HepG2 (cell line): ENCODE measurements around the gene OPA3. TPM values are rescaled to one million over a fixed set of nuclear protein-coding genes. Genes with fewer than 3 reads are reported as not detected.

Experiments
- ATAC-seq: fragments of 200-7000 bp; cut with Tn5 transposase; 3 replicates; pipeline ENCODE4 v1.9.1; 2020; ENCODE audit warnings: mild to moderate bottlenecking, moderate library complexity
- BruUV-seq: library from RNA; stranded (reverse); fragments of 400-500 nt; replicated peaks from 2 replicates; lab custom pipeline; 2021; lab: Mats Ljungman, UMichigan
- CTCF ChIA-PET: fragments of 300-600 bp; formaldehyde crosslinking; extraction: SDS; loops from one replicate; lab custom pipeline; 2021; ENCODE audit warnings: low total read pairs, inconsistent platforms, low intra/inter-chr PET ratio; lab: Yijun Ruan, JAX
- POLR2A ChIA-PET: fragments of 350-600 bp; sonication (Branson Sonifier 250); formaldehyde crosslinking; loops from one replicate; lab custom pipeline; 2020; ENCODE audit warnings: antibody characterized with exemption, inconsistent platforms; lab: Yijun Ruan, JAX
- DNase-seq: peaks from one replicate; pipeline ENCODE4 v3.0.0-alpha.2; 2015; ENCODE audit warnings: low spot score
- FAIRE-seq: peaks from 3 replicates; lab custom pipeline; 2011; peaks lifted over from hg19 to GRCh38; lab: Jason Lieb, UNC
- H2AFZ ChIP-seq: one replicate; pipeline ENCODE4 v1.6.1; 2011; ENCODE audit warnings: low read length, inconsistent platforms
- H3K27ac ChIP-seq: fragments of 300-600 bp; 3 replicates; pipeline ENCODE4 v1.8.0; 2011; ENCODE audit warnings: mixed run types, mild to moderate bottlenecking, mixed read lengths, low read length, inconsistent platforms; ENCODE audit not compliant: insufficient read depth; ENCODE audit errors: extremely low read length
- H3K27me3 ChIP-seq, 2 experiments: fragments of 200-600 bp in 1 of 2; 2 replicates in 1 of 2; 3 replicates in 1 of 2; pipeline versions ENCODE4 v1.6.0 to v1.8.0; 2011; ENCODE audit warnings: low read length in 2 of 2, mild to moderate bottlenecking in 2 of 2, moderate library complexity in 2 of 2, inconsistent platforms in 1 of 2; ENCODE audit not compliant: insufficient read depth in 2 of 2, control insufficient read depth in 1 of 2
- H3K36me3 ChIP-seq, 2 experiments: fragments of 200-600 bp in 1 of 2; replicated peaks in 1 of 2; 2 replicates in 1 of 2; 3 replicates in 1 of 2; pipeline versions ENCODE4 v1.5.1 to v1.8.0; 2011; ENCODE audit warnings: low read length in 2 of 2, inconsistent platforms in 1 of 2; ENCODE audit not compliant: insufficient read depth in 2 of 2, control insufficient read depth in 1 of 2
- H3K4me1 ChIP-seq: 2 replicates; pipeline ENCODE4 v1.5.1; 2012; ENCODE audit warnings: low read length, inconsistent platforms; ENCODE audit not compliant: insufficient read depth
- H3K4me2 ChIP-seq: 2 replicates; pipeline ENCODE4 v1.6.0; 2011; ENCODE audit warnings: low read depth, low read length, inconsistent platforms
- H3K4me3 ChIP-seq, 3 experiments: fragments of 200-600 bp in 1 of 3; sonication (generic), shearing (Covaris generic) in 1 of 3; replicated peaks in 1 of 3; 2 replicates each; pipeline ENCODE4 v1.5.1; 2011 to 2016; ENCODE audit warnings: low read length in 3 of 3, inconsistent platforms in 2 of 3, low read depth in 2 of 3, mild to moderate bottlenecking in 2 of 3, control low read depth in 1 of 3, mixed read lengths in 1 of 3; ENCODE audit not compliant: insufficient read depth in 1 of 3
- H3K79me2 ChIP-seq: one replicate; pipeline ENCODE4 v1.6.1; 2011; ENCODE audit warnings: low read length, inconsistent platforms; ENCODE audit not compliant: insufficient read depth
- H3K9ac ChIP-seq: 2 replicates; pipeline ENCODE4 v1.6.0; 2011; ENCODE audit warnings: mild to moderate bottlenecking, low read depth, low read length, inconsistent platforms; ENCODE audit not compliant: insufficient read depth
- H3K9me3 ChIP-seq: 2 replicates; pipeline ENCODE4 v1.5.1; 2012; ENCODE audit warnings: mild to moderate bottlenecking, low read length
- H4K20me1 ChIP-seq: 2 replicates; pipeline ENCODE4 v1.6.0; 2011; ENCODE audit warnings: inconsistent platforms, mild to moderate bottlenecking, low read length, moderate library complexity; ENCODE audit not compliant: insufficient read depth
- ARNTL ChIP-seq: sonication (generic); formaldehyde crosslinking; IDR thresholded peaks from 2 replicates; pipeline ENCODE4 v1.4.0; 2020; ENCODE audit warnings: mild to moderate bottlenecking, missing genetic modification reagents
- EED ChIP-seq: sonication (generic); formaldehyde crosslinking; IDR thresholded peaks from 2 replicates; pipeline ENCODE4 v1.5.0; 2020; ENCODE audit warnings: mild to moderate bottlenecking, missing genetic modification reagents
- ELF1 ChIP-seq: sonication (generic); formaldehyde crosslinking; IDR thresholded peaks from 2 replicates; pipeline ENCODE4 v1.4.0; 2020; ENCODE audit warnings: missing genetic modification reagents
- HNRNPL ChIP-seq: fragments of 200-400 bp; formaldehyde crosslinking; IDR thresholded peaks from 2 replicates; pipeline ENCODE4 v1.6.1; 2017; ENCODE audit warnings: mild to moderate bottlenecking, low read depth, low read length
- KDM6A ChIP-seq: IDR thresholded peaks from 2 replicates; pipeline ENCODE4 v1.6.1; 2016; ENCODE audit warnings: low read depth
- LRRFIP1 ChIP-seq: sonication (generic); formaldehyde crosslinking; conservative IDR thresholded peaks from 2 replicates; pipeline ENCODE4 v1.4.0; 2020; ENCODE audit warnings: missing genetic modification reagents
- MED1 ChIP-seq: sonication (generic); formaldehyde crosslinking; IDR thresholded peaks from 2 replicates; pipeline ENCODE4 v1.4.0; 2020; ENCODE audit warnings: missing genetic modification reagents
- RFX1 ChIP-seq: fragments of 450-650 bp; IDR thresholded peaks from 2 replicates; pipeline ENCODE4 v1.6.1; 2017
- RFXANK ChIP-seq: IDR thresholded peaks from 2 replicates; pipeline ENCODE4 v1.6.1; 2016
- SRF ChIP-seq: IDR thresholded peaks from 2 replicates; pipeline ENCODE4 v1.6.1; 2011; ENCODE audit warnings: mild to moderate bottlenecking, low read depth, low read length, moderate library complexity
- ZMYM4 ChIP-seq: sonication (generic); formaldehyde crosslinking; IDR thresholded peaks from 2 replicates; pipeline ENCODE4 v1.8.1; 2023; ENCODE audit warnings: mild to moderate bottlenecking, missing genetic modification reagents
- ZNF225 ChIP-seq: sonication (generic); formaldehyde crosslinking; IDR thresholded peaks from 2 replicates; pipeline ENCODE4 v1.4.0; 2020; ENCODE audit warnings: mild to moderate bottlenecking, missing genetic modification reagents
- ZSCAN9 ChIP-seq: IDR thresholded peaks from 2 replicates; pipeline ENCODE4 v1.6.1; 2016; ENCODE audit warnings: borderline replicate concordance
- WGBS: methylation state at CpG from one replicate; pipeline ENCODE4 v1.1.6; 2017; ENCODE audit warnings: low lambda C conversion rate; 5-methylcytosine and 5-hydroxymethylcytosine counted together
- in situ Hi-C: cut with HindIII; loops from 2 replicates; pipeline ENCODE4 v1.10.0; 2017; ENCODE audit warnings: low pct_unique_long_range_greater_than_20kb; ENCODE audit not compliant: extremely low pct_ligation_motif_present
- intact Hi-C: fragments of 100-400 bp; cut with micrococcal nuclease; formaldehyde crosslinking; loops from one replicate; pipeline ENCODE4 v1.10.0; 2022; ENCODE audit not compliant: unreplicated experiment
- polyA plus RNA-seq, 8 experiments: library from polyadenylated mRNA; depleted of rRNA in 3 of 8; stranded (reverse) in 7 of 8; unstranded in 1 of 8; fragments of >200 nt; fragmentation: Illumina TruSeq in 4 of 8; extraction: Trizol in 4 of 8; gene quantifications; 2 replicates each; pipeline versions ENCODE4 v1.2.1 to v1.2.3, GENCODE V29; 2011 to 2016; ENCODE audit warnings: low read depth in 4 of 8, missing spikeins in 1 of 8, mixed read lengths in 1 of 8; ENCODE audit not compliant: insufficient read depth in 1 of 8
- total RNA-seq, 5 experiments: library from RNA; depleted of rRNA; stranded (reverse); fragments of >200 nt; fragmentation: Illumina TruSeq; extraction: Trizol; gene quantifications; 2 replicates each; pipeline ENCODE4 v1.2.3, GENCODE V29; 2016; ENCODE audit warnings: low read depth in 1 of 5
- TF ChIP-seq, protein P1 (sequence below): sonication (generic); formaldehyde crosslinking; IDR thresholded peaks from 2 replicates; pipeline ENCODE4 v1.5.0; 2020; ENCODE audit warnings: missing genetic modification reagents, mild to moderate bottlenecking, borderline replicate concordance

Gene OPA3
- total and polyA plus RNA-seq, 2 of the 13 experiments (the other 11 are each of a cell fraction or from before 2014, with no cell fraction given): 8.3 to 17.7 TPM

DNA sequence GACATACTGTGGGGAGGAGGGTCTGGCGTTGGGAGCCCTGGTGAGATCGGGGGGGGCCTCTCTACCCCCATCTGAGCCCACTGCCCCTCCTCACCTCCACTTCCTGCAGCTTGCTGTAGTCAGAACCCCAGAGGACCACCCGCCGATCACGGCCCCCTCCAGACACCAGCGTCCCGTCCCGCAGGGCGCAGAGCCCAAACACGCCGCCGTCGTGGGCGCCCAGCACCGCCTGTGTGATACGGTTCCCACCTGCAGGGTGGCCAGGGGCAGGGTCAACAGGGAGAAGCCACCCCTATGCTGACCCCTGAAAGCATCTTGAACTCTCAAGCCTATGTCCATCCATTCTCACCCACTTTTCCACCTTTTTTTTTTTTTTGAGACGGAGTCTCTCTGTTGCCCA is 36.8 kb upstream of the OPA3 start (continued):
- no peak for TF ChIP-seq LRRFIP1
- no peak for TF ChIP-seq RFX1
- no peak for TF ChIP-seq ELF1
- TF ChIP-seq, all 625 proteins: peak for 0

- no peak for DNase-seq
- TF ChIP-seq EED (CRISPR knock-in tag) (no peak), ZMYM4 (CRISPR knock-in tag) (no peak), RFXANK (CRISPR knock-in tag) (no peak), SRF (no peak), KDM6A (CRISPR knock-in tag) (no peak), ZNF225 (CRISPR knock-in tag) (no peak), HNRNPL (no peak), MED1 (CRISPR knock-in tag) (no peak), ZSCAN9 (CRISPR knock-in tag) (no peak), ARNTL (CRISPR knock-in tag) (no peak)
- TF ChIP-seq, protein P1, sequence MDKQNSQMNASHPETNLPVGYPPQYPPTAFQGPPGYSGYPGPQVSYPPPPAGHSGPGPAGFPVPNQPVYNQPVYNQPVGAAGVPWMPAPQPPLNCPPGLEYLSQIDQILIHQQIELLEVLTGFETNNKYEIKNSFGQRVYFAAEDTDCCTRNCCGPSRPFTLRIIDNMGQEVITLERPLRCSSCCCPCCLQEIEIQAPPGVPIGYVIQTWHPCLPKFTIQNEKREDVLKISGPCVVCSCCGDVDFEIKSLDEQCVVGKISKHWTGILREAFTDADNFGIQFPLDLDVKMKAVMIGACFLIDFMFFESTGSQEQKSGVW (CRISPR knock-in tag): no peak
- Histone ChIP-seq H3K36me3 (peaks cover 5 to 8% of the 10 kb centered on the region in 2 experiments; a peak in 2 of 5 replicates), H3K27me3 (no peaks in the 10 kb centered on the region), H3K4me3 (no peak overlapping the region), H3K4me1 (0 out of 2 replicates have a peak, but pooled peaks cover 8% of the 10 kb centered on the region), H3K4me2 (no peak overlapping the region), H3K27ac (no peak overlapping the region), H2AFZ (no peak overlapping the region), H3K79me2 (no peaks in the 10 kb centered on the region), H4K20me1 (no peaks in the 10 kb centered on the region), H3K9me3 (no peaks in the 10 kb centered on the region), H3K9ac (no peak overlapping the region)
- BruUV-seq: no TSS peak
- no peak for FAIRE-seq
- in situ Hi-C loops (no loop called here), intact Hi-C loops (no loop called here)
- ChIA-PET CTCF (no interaction called here), POLR2A (no interaction called here)
- 98% methylated on average over 10 of the region's 10 CpGs for WGBS
- ATAC-seq: no peak
These were observed 32.1 kb upstream of the OPA3 start for GRCh38 chr19:45616704-45617017.
